Measurements from ENCODE around the gene LRRC70.

GRCh38 chr5:62569470-62569869 lies 9.1 kb upstream of the LRRC70 start:
- TF ChIP-seq CTCF (IDR thresholded peaks at IDR 0.05): no peak
- TF ChIP-seq POLR2A (IDR thresholded peaks at IDR 0.05): no peak

Measured in upper lobe of left lung (tissue), 4 donors.